ENCODE data around the gene ABHD17A.

ABHD17A gene

GRCh38 chr19:1855040-1855827 is 30.1 kb downstream of the ABHD17A start:
- no peak for TF ChIP-seq CTCF (IDR thresholded peaks at IDR 0.05)
- Mint-ChIP-seq H3K9me3 (no peaks in the 10 kb centered on the region), H3K4me3 (peak overlapping the region; percentile 34), H3K27me3 (ENCODE audit: low read depth, poor library complexity) (peaks cover 19% of the 10 kb centered on the region), H3K4me1 (peaks cover 46% of the 10 kb centered on the region), H3K27ac (no peak overlapping the region), H3K36me3 (ENCODE audit: low read depth) (no peaks in the 10 kb centered on the region)
- peak; percentile 87 for DNase-seq

- Mint-ChIP-seq H3K27ac (no peak overlapping the region), H3K9me3 (no peaks in the 10 kb centered on the region)
These were observed 30.7 kb downstream of the ABHD17A start for GRCh38 chr19:1854542-1855039.

GRCh38 chr19:1854039-1854541 is 31.2 kb downstream of the ABHD17A start:
- DNase-seq: no peak
- Mint-ChIP-seq H3K27me3 (ENCODE audit: low read depth, poor library complexity) (peaks cover 11% of the 10 kb centered on the region), H3K36me3 (ENCODE audit: low read depth) (no peaks in the 10 kb centered on the region), H3K4me3 (no peak overlapping the region), H3K9me3 (no peaks in the 10 kb centered on the region), H3K4me1 (peaks cover 43% of the 10 kb centered on the region), H3K27ac (no peak overlapping the region)
- no peak for TF ChIP-seq CTCF (IDR thresholded peaks at IDR 0.05)

More at GRCh38 chr19:1854542-1855039, 30.7 kb downstream of the ABHD17A start:
- Mint-ChIP-seq H3K4me3 (peak overlapping the region; percentile 34), H3K36me3 (ENCODE audit: low read depth) (no peaks in the 10 kb centered on the region), H3K27me3 (ENCODE audit: low read depth, poor library complexity) (peaks cover 16% of the 10 kb centered on the region), H3K4me1 (peaks cover 48% of the 10 kb centered on the region)
- no peak for TF ChIP-seq CTCF (IDR thresholded peaks at IDR 0.05)
- DNase-seq: peak; percentile 39

GRCh38 chr19:1853295-1854038 is 31.8 kb downstream of the ABHD17A start:
- peak; percentile 79 for DNase-seq
- H3K27me3 Mint-ChIP-seq (ENCODE audit: low read depth, poor library complexity): peaks cover 4% of the 10 kb centered on the region
- peak overlapping the region; percentile 34 for H3K4me3 Mint-ChIP-seq
- H3K27ac Mint-ChIP-seq: no peak overlapping the region
- H3K9me3 Mint-ChIP-seq: no peaks in the 10 kb centered on the region
- peak; percentile 86 for TF ChIP-seq CTCF (IDR thresholded peaks at IDR 0.05)
- no peaks in the 10 kb centered on the region for H3K36me3 Mint-ChIP-seq (ENCODE audit: low read depth)
- peaks cover 41% of the 10 kb centered on the region for H3K4me1 Mint-ChIP-seq

- DNase-seq: no peak
- Mint-ChIP-seq H3K27me3 (ENCODE audit: low read depth, poor library complexity) (peaks cover 3% of the 10 kb centered on the region), H3K27ac (no peak overlapping the region), H3K4me3 (no peak overlapping the region), H3K4me1 (peaks cover 42% of the 10 kb centered on the region), H3K9me3 (no peaks in the 10 kb centered on the region), H3K36me3 (ENCODE audit: low read depth) (no peaks in the 10 kb centered on the region)
- no peak for TF ChIP-seq CTCF (IDR thresholded peaks at IDR 0.05)
These were observed 32.6 kb downstream of the ABHD17A start for GRCh38 chr19:1852581-1853128.
